Measurements from ENCODE around the gene MAP3K4.

- TF ChIP-seq POLR2AphosphoS5 (IDR thresholded peaks at IDR 0.05; ENCODE audit: low read depth, low read length): no peak
- TF ChIP-seq TAF1 (IDR thresholded peaks at IDR 0.05; ENCODE audit: borderline replicate concordance, low read depth, low read length): no peak
- no peak for TF ChIP-seq POLR2A (IDR thresholded peaks at IDR 0.05; ENCODE audit: low read depth, low read length)
These were observed 111.9 kb downstream of the MAP3K4 start for GRCh38 chr6:161103475-161103874.

All from GM12892 (cell line).